Measurements from ENCODE around the gene TUFM. TPM values are rescaled to one million over a fixed set of nuclear protein-coding genes. Genes with fewer than 3 reads are reported as not detected.

The TUFM gene
- total RNA-seq, 1 experiment from 2014 or later = 361 TPM

DNA sequence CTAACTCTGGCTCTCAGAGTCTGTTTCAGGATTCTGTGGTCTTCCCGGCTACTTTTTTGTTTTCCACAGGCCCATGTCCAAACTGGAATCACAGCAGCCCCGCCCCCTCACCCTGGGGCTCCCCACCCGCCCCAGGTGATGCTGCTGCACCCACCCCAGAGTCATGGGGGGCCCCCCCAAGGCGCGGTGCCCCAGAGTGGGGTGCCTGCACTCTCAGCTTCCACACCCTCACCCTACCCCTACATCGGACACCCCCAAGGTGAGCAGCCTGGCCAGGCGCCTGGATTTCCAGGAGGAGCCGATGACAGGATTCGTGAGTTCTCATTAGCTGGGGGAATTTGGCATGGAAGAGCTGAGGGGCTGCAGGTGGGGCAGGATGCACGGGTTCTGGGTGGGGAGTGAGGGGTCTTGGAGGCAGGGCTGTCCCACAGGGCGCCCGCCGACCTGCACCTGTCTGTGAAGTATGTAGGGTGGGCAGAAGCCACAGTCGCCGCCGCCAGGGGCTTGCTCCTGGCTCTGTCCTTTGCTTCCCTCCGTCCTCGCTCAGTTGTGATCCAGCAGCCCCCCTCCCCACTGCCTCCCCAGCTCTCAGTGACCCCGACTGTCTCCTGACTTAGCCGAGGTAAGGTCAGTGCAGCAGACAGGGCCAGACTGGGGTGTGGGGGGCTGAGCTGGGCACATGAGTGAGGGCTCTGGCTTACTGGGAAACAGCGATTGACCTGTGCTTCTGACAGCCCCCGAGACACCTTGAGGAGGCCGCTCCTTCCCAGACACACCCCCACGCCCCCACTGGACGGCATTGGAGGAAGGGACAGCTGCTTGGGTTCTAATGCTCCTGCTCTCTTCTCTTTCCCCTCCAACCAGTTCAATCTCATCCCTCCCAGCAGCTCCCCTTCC, 10.0 kb downstream of the TUFM start:
- no peaks in the 10 kb centered on the region for H3K9me2 ChIP-seq (ENCODE audit: insufficient read depth)
- H3K36me3 ChIP-seq (ENCODE audit: control insufficient read depth in 1 of 2, insufficient read depth in 2 of 2, low read length in 2 of 2) = peaks cover 53 to 55% of the 10 kb centered on the region in 2 experiments
- no peaks in the 10 kb centered on the region for H3K27me3 ChIP-seq (ENCODE audit: insufficient read depth, low read length)
- H3K9me3 ChIP-seq (ENCODE audit: control insufficient read depth in 1 of 2, insufficient read depth in 1 of 2, low read depth in 1 of 2, low read length in 2 of 2) = no peaks in the 10 kb centered on the region
- ChIA-PET RAD21 (ENCODE audit: low non-redundant PET in 1 of 2, low total read pairs in 2 of 2, uncharacterized antibody in 2 of 2, unreplicated experiment in 2 of 2) (no interaction called here), POLR2A (interaction anchor here (1.0 kb wide), 1 partner anchor 9 kb away, joined by 4 read pairs; the partner anchor contains the start of gene TUFM), CTCF (no interaction called here)
- no peak overlapping the region for H3K4me3 ChIP-seq (replicated peaks in 1 of 2; ENCODE audit: low read depth in 1 of 2, low read length in 2 of 2)
- TF ChIP-seq POLR2AphosphoS5 (IDR thresholded peaks at IDR 0.05; ENCODE audit: low read depth, low read length) = no peak
- TF ChIP-seq, protein P1, sequence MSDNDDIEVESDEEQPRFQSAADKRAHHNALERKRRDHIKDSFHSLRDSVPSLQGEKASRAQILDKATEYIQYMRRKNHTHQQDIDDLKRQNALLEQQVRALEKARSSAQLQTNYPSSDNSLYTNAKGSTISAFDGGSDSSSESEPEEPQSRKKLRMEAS (IDR thresholded peaks at IDR 0.05) = no peak
- TF ChIP-seq TCF7L2 (IDR thresholded peaks at IDR 0.05; ENCODE audit: borderline replicate concordance, extremely low read depth, insufficient read depth, insufficient read length) = no peak
- TF ChIP-seq ZFX (IDR thresholded peaks at IDR 0.05) = no peak
- TF ChIP-seq EGR1 (IDR thresholded peaks at IDR 0.05; ENCODE audit: low read depth) = no peak
- no TSS peak for BruUV-seq (replicated peaks)
- no peaks in the 10 kb centered on the region for H4K20me1 ChIP-seq (ENCODE audit: insufficient read depth)
- ATAC-seq (peak; percentile 30; the same call in 1 of the 2 replicates), DNase-seq (ENCODE audit: low read depth, low spot score) (no peak)
- H2AFZ ChIP-seq (ENCODE audit: low read depth, low read length, poor library complexity, severe bottlenecking) = no peak overlapping the region
- intact Hi-C loops (cut with micrococcal nuclease) = no loop called here
- H3K4me1 ChIP-seq (ENCODE audit: control insufficient read depth in 1 of 2, insufficient read depth in 2 of 2, low read length in 2 of 2) = no peaks in the 10 kb centered on the region
- peaks cover 28% of the 10 kb centered on the region for H3K79me2 ChIP-seq (ENCODE audit: insufficient read depth, low read length)
- no peak overlapping the region for H3K9ac ChIP-seq (ENCODE audit: low read length)
- H3K27ac ChIP-seq (ENCODE audit: low read depth, low read length) = no peak overlapping the region
- no peak overlapping the region for H3K4me2 ChIP-seq (ENCODE audit: low read length)

DNA sequence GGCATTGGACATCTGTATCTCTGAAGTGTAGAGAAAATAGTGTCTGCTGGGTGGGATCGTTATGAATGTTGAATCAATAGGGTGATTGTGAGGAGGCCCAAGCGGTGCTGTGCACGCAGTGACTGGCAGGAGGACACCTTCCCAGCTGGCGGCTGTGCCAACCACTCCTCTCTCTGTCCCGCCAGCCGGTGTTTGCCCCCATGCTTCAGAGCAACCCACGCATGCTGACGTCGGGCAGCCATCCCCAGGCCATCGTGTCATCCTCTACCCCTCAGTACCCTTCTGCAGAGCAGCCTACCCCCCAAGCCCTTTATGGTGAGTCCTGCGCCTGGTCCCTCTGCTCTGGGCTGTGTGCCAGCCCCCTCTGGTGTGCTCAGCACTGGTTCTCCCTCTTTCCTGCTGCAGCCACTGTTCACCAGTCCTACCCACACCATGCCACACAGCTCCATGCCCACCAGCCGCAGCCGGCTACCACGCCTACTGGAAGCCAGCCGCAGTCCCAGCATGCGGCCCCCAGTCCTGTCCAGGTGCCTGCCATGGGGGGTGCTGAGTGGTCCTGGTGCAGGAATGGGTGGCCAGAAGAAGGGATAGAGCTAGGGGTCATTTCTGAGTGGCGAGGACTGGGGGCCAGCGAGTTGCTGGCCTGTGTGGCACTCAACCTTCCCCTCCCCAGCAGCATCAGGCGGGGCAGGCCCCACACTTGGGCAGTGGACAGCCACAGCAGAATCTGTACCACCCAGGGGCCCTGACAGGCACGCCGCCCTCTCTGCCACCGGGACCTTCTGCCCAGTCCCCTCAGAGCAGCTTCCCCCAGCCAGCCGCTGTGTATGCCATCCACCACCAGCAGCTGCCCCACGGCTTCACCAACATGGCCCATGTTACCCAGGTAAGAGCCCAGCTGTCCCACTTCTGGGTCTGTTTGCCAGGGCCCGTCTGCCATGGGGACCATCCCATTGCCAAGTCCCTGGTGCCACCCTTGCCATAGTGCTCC, 11.0 kb downstream of the TUFM start:
- no peak overlapping the region for H3K4me2 ChIP-seq (ENCODE audit: low read length)
- H3K36me3 ChIP-seq (ENCODE audit: control insufficient read depth in 1 of 2, insufficient read depth in 2 of 2, low read length in 2 of 2) = peaks cover 62 to 65% of the 10 kb centered on the region in 2 experiments
- H4K20me1 ChIP-seq (ENCODE audit: insufficient read depth) = 0 out of 2 replicates have a peak, but pooled peaks cover 2% of the 10 kb centered on the region
- H3K9me3 ChIP-seq (ENCODE audit: control insufficient read depth in 1 of 2, insufficient read depth in 1 of 2, low read depth in 1 of 2, low read length in 2 of 2) = no peaks in the 10 kb centered on the region
- no peak overlapping the region; the same call in 1 of the 2 replicates for H3K27ac ChIP-seq (ENCODE audit: low read depth, low read length)
- no peaks in the 10 kb centered on the region for H3K4me1 ChIP-seq (ENCODE audit: control insufficient read depth in 1 of 2, insufficient read depth in 2 of 2, low read length in 2 of 2)
- DNase-seq (ENCODE audit: low read depth, low spot score) (no peak), ATAC-seq (no peak)
- no peak overlapping the region for H2AFZ ChIP-seq (ENCODE audit: low read depth, low read length, poor library complexity, severe bottlenecking)
- H3K4me3 ChIP-seq (replicated peaks in 1 of 2; ENCODE audit: low read depth in 1 of 2, low read length in 2 of 2) = no peak overlapping the region
- no peak for TF ChIP-seq CBX3 (IDR thresholded peaks at IDR 0.05; ENCODE audit: low read depth)
- no peak for TF ChIP-seq POLR2A (IDR thresholded peaks at IDR 0.05; ENCODE audit: borderline replicate concordance, extremely low read depth, insufficient read depth, insufficient read length)
- no peak for TF ChIP-seq ELF1 (IDR thresholded peaks at IDR 0.05; ENCODE audit: borderline replicate concordance, low read depth)
- TF ChIP-seq, protein P2, sequence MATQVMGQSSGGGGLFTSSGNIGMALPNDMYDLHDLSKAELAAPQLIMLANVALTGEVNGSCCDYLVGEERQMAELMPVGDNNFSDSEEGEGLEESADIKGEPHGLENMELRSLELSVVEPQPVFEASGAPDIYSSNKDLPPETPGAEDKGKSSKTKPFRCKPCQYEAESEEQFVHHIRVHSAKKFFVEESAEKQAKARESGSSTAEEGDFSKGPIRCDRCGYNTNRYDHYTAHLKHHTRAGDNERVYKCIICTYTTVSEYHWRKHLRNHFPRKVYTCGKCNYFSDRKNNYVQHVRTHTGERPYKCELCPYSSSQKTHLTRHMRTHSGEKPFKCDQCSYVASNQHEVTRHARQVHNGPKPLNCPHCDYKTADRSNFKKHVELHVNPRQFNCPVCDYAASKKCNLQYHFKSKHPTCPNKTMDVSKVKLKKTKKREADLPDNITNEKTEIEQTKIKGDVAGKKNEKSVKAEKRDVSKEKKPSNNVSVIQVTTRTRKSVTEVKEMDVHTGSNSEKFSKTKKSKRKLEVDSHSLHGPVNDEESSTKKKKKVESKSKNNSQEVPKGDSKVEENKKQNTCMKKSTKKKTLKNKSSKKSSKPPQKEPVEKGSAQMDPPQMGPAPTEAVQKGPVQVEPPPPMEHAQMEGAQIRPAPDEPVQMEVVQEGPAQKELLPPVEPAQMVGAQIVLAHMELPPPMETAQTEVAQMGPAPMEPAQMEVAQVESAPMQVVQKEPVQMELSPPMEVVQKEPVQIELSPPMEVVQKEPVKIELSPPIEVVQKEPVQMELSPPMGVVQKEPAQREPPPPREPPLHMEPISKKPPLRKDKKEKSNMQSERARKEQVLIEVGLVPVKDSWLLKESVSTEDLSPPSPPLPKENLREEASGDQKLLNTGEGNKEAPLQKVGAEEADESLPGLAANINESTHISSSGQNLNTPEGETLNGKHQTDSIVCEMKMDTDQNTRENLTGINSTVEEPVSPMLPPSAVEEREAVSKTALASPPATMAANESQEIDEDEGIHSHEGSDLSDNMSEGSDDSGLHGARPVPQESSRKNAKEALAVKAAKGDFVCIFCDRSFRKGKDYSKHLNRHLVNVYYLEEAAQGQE (IDR thresholded peaks at IDR 0.05; ENCODE audit: low read depth) = no peak
- no peak for TF ChIP-seq EZH2 (IDR thresholded peaks at IDR 0.05)
- no peak for TF ChIP-seq CEBPB (IDR thresholded peaks at IDR 0.05; ENCODE audit: low read depth)
- TF ChIP-seq, protein P3, sequence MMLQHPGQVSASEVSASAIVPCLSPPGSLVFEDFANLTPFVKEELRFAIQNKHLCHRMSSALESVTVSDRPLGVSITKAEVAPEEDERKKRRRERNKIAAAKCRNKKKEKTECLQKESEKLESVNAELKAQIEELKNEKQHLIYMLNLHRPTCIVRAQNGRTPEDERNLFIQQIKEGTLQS (IDR thresholded peaks at IDR 0.05) = no peak
- no peak for TF ChIP-seq EZH2phosphoT487 (IDR thresholded peaks at IDR 0.05; ENCODE audit: borderline replicate concordance)
- TF ChIP-seq, protein P1 (IDR thresholded peaks at IDR 0.05) = no peak
- no peak for TF ChIP-seq RAD21 (IDR thresholded peaks at IDR 0.05; ENCODE audit: low read depth)
- CTCF ChIA-PET = no interaction called here
- no peak overlapping the region for H3K9ac ChIP-seq (ENCODE audit: low read length)
- POLR2A ChIA-PET = no interaction called here
- no peaks in the 10 kb centered on the region for H3K9me2 ChIP-seq (ENCODE audit: insufficient read depth)
- no TSS peak for BruUV-seq (replicated peaks)
- RAD21 ChIA-PET (ENCODE audit: low non-redundant PET in 1 of 2, low total read pairs in 2 of 2, uncharacterized antibody in 2 of 2, unreplicated experiment in 2 of 2) = no interaction called here
- intact Hi-C loops (cut with micrococcal nuclease) = no loop called here
- H3K27me3 ChIP-seq (ENCODE audit: insufficient read depth, low read length) = no peaks in the 10 kb centered on the region
- peaks cover 37% of the 10 kb centered on the region for H3K79me2 ChIP-seq (ENCODE audit: insufficient read depth, low read length)

Data from HCT116 (cell line).